Loucy (cell line): ENCODE results near the gene MTMR2.
A peak's percentile ranks its signal among the peaks of the same experiment; 100 is the strongest.

Source experiments
- H2AFZ ChIP-seq: fragments of 200-600 bp; sonication (generic); 2 replicates; pipeline ENCODE4 v1.6.0; 2016; ENCODE audit warnings: antibody characterized with exemption, mild to moderate bottlenecking, low read length, moderate library complexity
- H3F3A ChIP-seq: fragments of 200-600 bp; 2 replicates; pipeline ENCODE4 v1.6.0; 2016; ENCODE audit warnings: antibody characterized with exemption, low read depth, mild to moderate bottlenecking
- H3K27me3 ChIP-seq: fragments of 200-600 bp; sonication (generic); 2 replicates; pipeline ENCODE4 v1.6.1; 2014; ENCODE audit warnings: low read length, mild to moderate bottlenecking; ENCODE audit not compliant: insufficient read depth, poor library complexity, severe bottlenecking
- H3K36me3 ChIP-seq: fragments of 200-600 bp; sonication (generic); 2 replicates; pipeline ENCODE4 v1.6.1; 2016; ENCODE audit warnings: low read length; ENCODE audit not compliant: insufficient read depth
- H3K4me1 ChIP-seq: fragments of 200-600 bp; sonication (generic); 2 replicates; pipeline ENCODE4 v1.5.1; 2014; ENCODE audit warnings: low read length, mild to moderate bottlenecking; ENCODE audit not compliant: insufficient read depth, poor library complexity, severe bottlenecking
- H3K4me2 ChIP-seq: fragments of 200-600 bp; sonication (generic); 2 replicates; pipeline ENCODE4 v1.6.0; 2014; ENCODE audit warnings: antibody characterized with exemption, low read length, low read depth, mild to moderate bottlenecking; ENCODE audit not compliant: poor library complexity, severe bottlenecking
- H3K4me3 ChIP-seq: fragments of 200-600 bp; sonication (generic); 2 replicates; pipeline ENCODE4 v1.5.1; 2014; ENCODE audit warnings: low read length, mild to moderate bottlenecking, mixed read lengths; ENCODE audit not compliant: poor library complexity, severe bottlenecking
- H3K79me2 ChIP-seq: fragments of 200-600 bp; sonication (generic); 2 replicates; pipeline ENCODE4 v1.6.1; 2014; ENCODE audit warnings: low read length; ENCODE audit not compliant: insufficient read depth
- H3K9ac ChIP-seq: fragments of 200-600 bp; sonication (generic); 2 replicates; pipeline ENCODE4 v1.6.0; 2014; ENCODE audit warnings: mild to moderate bottlenecking, low read depth, low read length, moderate library complexity; ENCODE audit not compliant: poor library complexity, severe bottlenecking
- H3K9me2 ChIP-seq: fragments of 200-600 bp; sonication (generic); replicated peaks from 2 replicates; pipeline ENCODE4 v1.6.1; 2016; ENCODE audit warnings: low read depth, low read length, mixed read lengths
- H3K9me3 ChIP-seq: fragments of 200-600 bp; sonication (generic); 2 replicates; pipeline ENCODE4 v1.6.1; 2014; ENCODE audit warnings: mild to moderate bottlenecking, antibody characterized with exemption, low read length, low read depth; ENCODE audit not compliant: insufficient read depth
- H4K20me1 ChIP-seq: fragments of 200-600 bp; sonication (generic); 2 replicates; pipeline ENCODE4 v1.6.0; 2014; ENCODE audit warnings: antibody characterized with exemption, low read length, mild to moderate bottlenecking; ENCODE audit not compliant: insufficient read depth, poor library complexity, severe bottlenecking
- EZH2phosphoT487 ChIP-seq: fragments of 200-600 bp; IDR thresholded peaks from 2 replicates; pipeline ENCODE4 v1.6.1; 2018; ENCODE audit warnings: antibody characterized with exemption, mild to moderate bottlenecking, moderate library complexity, borderline replicate concordance
- TF ChIP-seq, protein P1 (sequence below): fragments of 200-600 bp; sonication (generic); conservative IDR thresholded peaks from 2 replicates; pipeline ENCODE4 v1.5.1; 2014; ENCODE audit warnings: mild to moderate bottlenecking, antibody characterized with exemption, low read length

MTMR2 gene

DNA sequence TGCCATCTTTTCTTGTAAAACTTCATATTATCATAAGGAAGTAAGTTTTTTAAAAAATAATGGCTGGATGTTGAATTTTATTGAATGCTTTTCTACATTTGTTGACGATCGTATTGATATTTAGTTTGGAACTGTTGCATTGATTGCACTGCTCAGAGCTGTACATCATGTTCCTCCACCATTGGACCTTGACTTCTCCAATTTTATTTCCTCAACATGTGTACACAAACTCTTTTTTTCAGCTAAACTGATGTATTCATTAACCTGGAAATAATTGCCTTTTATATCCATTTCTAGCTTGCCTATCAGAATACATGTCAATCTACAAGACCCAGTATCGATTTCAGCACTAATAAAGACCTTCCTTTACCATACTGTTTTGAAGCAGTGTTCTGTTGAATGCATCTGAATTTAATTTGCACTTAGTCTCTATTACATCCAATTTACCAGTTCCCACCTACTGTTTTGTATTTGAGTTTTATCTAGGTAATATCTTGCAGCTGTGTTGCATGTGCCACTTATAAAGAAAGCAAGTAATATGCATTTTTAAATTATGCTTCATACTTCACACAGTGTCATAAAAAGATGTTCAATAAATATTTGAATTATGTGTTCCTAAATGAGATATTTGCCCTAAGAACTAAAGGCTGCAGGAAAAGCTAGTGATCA, 128.1 kb downstream of the MTMR2 start:
- Histone ChIP-seq H2AFZ (no peak overlapping the region), H3K27me3 (no peaks in the 10 kb centered on the region), H3K4me3 (peak overlapping the region; percentile 89), H3F3A (no peaks in the 10 kb centered on the region), H3K4me1 (peaks cover 66% of the 10 kb centered on the region), H3K9me3 (no peaks in the 10 kb centered on the region), H3K4me2 (peak overlapping the region; percentile 97), H4K20me1 (peaks cover 78% of the 10 kb centered on the region), H3K9ac (peak overlapping the region; percentile 57), H3K36me3 (peaks cover 17% of the 10 kb centered on the region; the same call in 1 of the 2 replicates), H3K79me2 (peaks cover 94% of the 10 kb centered on the region), H3K9me2 (no peaks in the 10 kb centered on the region)
- no peak for TF ChIP-seq EZH2phosphoT487
- TF ChIP-seq, protein P1, sequence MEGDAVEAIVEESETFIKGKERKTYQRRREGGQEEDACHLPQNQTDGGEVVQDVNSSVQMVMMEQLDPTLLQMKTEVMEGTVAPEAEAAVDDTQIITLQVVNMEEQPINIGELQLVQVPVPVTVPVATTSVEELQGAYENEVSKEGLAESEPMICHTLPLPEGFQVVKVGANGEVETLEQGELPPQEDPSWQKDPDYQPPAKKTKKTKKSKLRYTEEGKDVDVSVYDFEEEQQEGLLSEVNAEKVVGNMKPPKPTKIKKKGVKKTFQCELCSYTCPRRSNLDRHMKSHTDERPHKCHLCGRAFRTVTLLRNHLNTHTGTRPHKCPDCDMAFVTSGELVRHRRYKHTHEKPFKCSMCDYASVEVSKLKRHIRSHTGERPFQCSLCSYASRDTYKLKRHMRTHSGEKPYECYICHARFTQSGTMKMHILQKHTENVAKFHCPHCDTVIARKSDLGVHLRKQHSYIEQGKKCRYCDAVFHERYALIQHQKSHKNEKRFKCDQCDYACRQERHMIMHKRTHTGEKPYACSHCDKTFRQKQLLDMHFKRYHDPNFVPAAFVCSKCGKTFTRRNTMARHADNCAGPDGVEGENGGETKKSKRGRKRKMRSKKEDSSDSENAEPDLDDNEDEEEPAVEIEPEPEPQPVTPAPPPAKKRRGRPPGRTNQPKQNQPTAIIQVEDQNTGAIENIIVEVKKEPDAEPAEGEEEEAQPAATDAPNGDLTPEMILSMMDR = no peak

DNA sequence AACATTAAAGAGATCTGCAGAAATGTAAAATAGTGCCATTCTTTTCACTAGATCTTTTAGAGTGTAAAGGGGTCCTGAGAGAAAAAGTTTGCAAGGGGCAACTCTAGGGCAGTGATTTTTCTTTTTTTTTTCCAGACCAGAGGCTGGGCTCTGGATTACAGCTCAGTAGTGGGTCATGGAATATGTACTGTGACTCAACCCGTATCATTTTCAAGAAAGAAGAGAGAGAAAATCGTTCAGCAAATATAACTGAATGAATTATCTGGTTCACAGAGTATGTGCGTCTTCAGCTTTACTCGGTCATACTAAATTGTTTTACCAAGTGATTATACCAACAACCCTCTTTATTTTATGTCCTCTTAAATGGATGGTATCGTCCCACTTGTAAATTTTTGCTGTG, 129.8 kb downstream of the MTMR2 start:
- H3K9me2 ChIP-seq = no peaks in the 10 kb centered on the region
- H3K79me2 ChIP-seq = peaks cover 88% of the 10 kb centered on the region
- H4K20me1 ChIP-seq = peaks cover 82% of the 10 kb centered on the region
- H3K4me2 ChIP-seq = peak overlapping the region; percentile 97
- no peaks in the 10 kb centered on the region for H3K9me3 ChIP-seq
- H2AFZ ChIP-seq = no peak overlapping the region
- H3K9ac ChIP-seq = peak overlapping the region; percentile 57
- no peaks in the 10 kb centered on the region for H3K27me3 ChIP-seq
- peaks cover 3% of the 10 kb centered on the region for H3F3A ChIP-seq
- peaks cover under 1% of the 10 kb centered on the region; the same call in 1 of the 2 replicates for H3K36me3 ChIP-seq
- peaks cover 66% of the 10 kb centered on the region for H3K4me1 ChIP-seq
- no peak for TF ChIP-seq EZH2phosphoT487
- TF ChIP-seq, protein P1 = no peak
- H3K4me3 ChIP-seq = peak overlapping the region; percentile 89

DNA sequence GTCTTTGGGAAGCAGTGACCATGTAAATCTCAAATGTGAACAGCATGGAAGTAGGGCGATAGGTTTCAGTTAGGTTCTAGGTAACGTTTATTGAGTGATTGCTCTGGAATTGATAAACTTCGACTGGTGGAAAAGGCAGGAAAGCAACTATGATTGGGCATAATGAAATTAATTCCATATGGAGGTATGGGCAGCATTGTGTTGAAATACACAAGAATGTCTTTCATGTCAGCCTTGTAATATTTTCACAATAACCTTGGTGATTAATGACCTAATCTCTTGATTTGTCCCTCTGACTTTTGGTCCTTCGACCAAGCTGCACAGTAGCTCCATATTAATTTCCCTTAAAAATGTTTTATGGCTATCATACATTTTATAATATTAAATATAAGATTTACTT, 130.8 kb downstream of the MTMR2 start:
- Histone ChIP-seq H3K4me1 (peaks cover 68% of the 10 kb centered on the region), H3K9me2 (no peaks in the 10 kb centered on the region), H4K20me1 (peaks cover 82% of the 10 kb centered on the region), H3K4me2 (peak overlapping the region; percentile 97), H3K79me2 (peaks cover 88% of the 10 kb centered on the region), H3K36me3 (no peaks in the 10 kb centered on the region), H2AFZ (no peak overlapping the region), H3K27me3 (no peaks in the 10 kb centered on the region), H3K4me3 (peak overlapping the region; percentile 89), H3K9me3 (no peaks in the 10 kb centered on the region), H3K9ac (peak overlapping the region; percentile 95), H3F3A (peaks cover 3% of the 10 kb centered on the region)
- TF ChIP-seq, protein P1 = no peak
